Gastrocnemius medialis (tissue), 4 donors: ENCODE measurements around the gene TJP3. TPM values are rescaled to one million over a fixed set of nuclear protein-coding genes. Genes with fewer than 3 reads are reported as not detected.
A peak's percentile ranks its signal among the peaks of the same experiment; 100 is the strongest.

Experiments
- ATAC-seq, 2 donors: fragments of 150-250 bp; one replicate each; pipeline ENCODE4 v1.9.1; 2016
- DNase-seq, 2 donors: peaks; one replicate each; pipeline ENCODE4 v3.0.0-alpha.2; 2019
- H3K27ac ChIP-seq, 4 donors: fragments of 200-600 bp; sonication (generic); 1 replicate in 1 of 4; 2 replicates in 3 of 4; pipeline ENCODE4 v1.5.1; 2016 to 2018; ENCODE audit warnings: mild to moderate bottlenecking in 2 of 4, moderate library complexity in 1 of 4
- H3K27me3 ChIP-seq, 3 donors: fragments of 200-600 bp; sonication (generic) in 2 of 3; 1 replicate in 1 of 3; 2 replicates in 2 of 3; pipeline versions ENCODE4 v1.5.1 to v1.6.0; 2016 to 2019; ENCODE audit warnings: mild to moderate bottlenecking in 1 of 3, moderate library complexity in 1 of 3
- H3K36me3 ChIP-seq, 2 donors: fragments of 200-600 bp; sonication (generic) in 1 of 2; one replicate each; pipeline ENCODE4 v1.5.1; 2017 to 2018
- H3K4me1 ChIP-seq, 2 donors: fragments of 200-600 bp; sonication (generic) in 1 of 2; one replicate each; pipeline ENCODE4 v1.5.1; 2016 to 2017; ENCODE audit warnings: mild to moderate bottlenecking in 2 of 2
- H3K4me3 ChIP-seq, 4 donors: fragments of 200-600 bp; sonication (generic) in 3 of 4; 1 replicate in 1 of 4; 2 replicates in 3 of 4; pipeline ENCODE4 v1.5.1; 2016 to 2019; ENCODE audit warnings: mild to moderate bottlenecking in 2 of 4
- H3K9me3 ChIP-seq, 3 donors: fragments of 200-600 bp; sonication (generic) in 2 of 3; 1 replicate in 1 of 3; 2 replicates in 2 of 3; pipeline ENCODE4 v1.5.1; 2016 to 2019
- POLR2A ChIP-seq, 2 donors: fragments of 450-650 bp; IDR thresholded peaks; one replicate each; pipeline ENCODE4 v1.6.1; 2017; ENCODE audit warnings: antibody characterized with exemption in 2 of 2, mild to moderate bottlenecking in 2 of 2, moderate library complexity in 2 of 2
- in situ Hi-C, 4 donors: fragments of 200-750 bp; cut with MboI; loops; one replicate each; pipeline versions ENCODE4 v1.15.0 to v1.8.0; 2017; ENCODE audit warnings: low sequenced_read_pairs in 4 of 4
- intact Hi-C: fragments of 100-400 bp; cut with DNase I; formaldehyde crosslinking; loops from one replicate; pipeline ENCODE4 v1.15.1; 2023; ENCODE audit warnings: low total_unique reads
- total RNA-seq, 4 donors: library from RNA; depleted of rRNA; stranded (reverse); fragments of >200 nt; gene quantifications; one replicate each; pipeline versions ENCODE4 v1.1.0 to v1.2.3, GENCODE V29; 2016
- TF ChIP-seq, protein P1 (sequence below), 5 experiments: fragments of 450-650 bp in 3 of 5; fragments of 200-600 bp in 2 of 5; sonication (generic) in 2 of 5; IDR thresholded peaks in 4 of 5; conservative IDR thresholded peaks in 1 of 5; 1 replicate in 4 of 5; 2 replicates in 1 of 5; pipeline ENCODE4 v1.5.1; 2016 to 2019; ENCODE audit warnings: antibody characterized with exemption in 5 of 5, mild to moderate bottlenecking in 3 of 5, moderate library complexity in 3 of 5

The TJP3 gene
- total RNA-seq, 4 donors from 2014 or later: 0.67 to 3.7 (median 1.7) TPM

DNA sequence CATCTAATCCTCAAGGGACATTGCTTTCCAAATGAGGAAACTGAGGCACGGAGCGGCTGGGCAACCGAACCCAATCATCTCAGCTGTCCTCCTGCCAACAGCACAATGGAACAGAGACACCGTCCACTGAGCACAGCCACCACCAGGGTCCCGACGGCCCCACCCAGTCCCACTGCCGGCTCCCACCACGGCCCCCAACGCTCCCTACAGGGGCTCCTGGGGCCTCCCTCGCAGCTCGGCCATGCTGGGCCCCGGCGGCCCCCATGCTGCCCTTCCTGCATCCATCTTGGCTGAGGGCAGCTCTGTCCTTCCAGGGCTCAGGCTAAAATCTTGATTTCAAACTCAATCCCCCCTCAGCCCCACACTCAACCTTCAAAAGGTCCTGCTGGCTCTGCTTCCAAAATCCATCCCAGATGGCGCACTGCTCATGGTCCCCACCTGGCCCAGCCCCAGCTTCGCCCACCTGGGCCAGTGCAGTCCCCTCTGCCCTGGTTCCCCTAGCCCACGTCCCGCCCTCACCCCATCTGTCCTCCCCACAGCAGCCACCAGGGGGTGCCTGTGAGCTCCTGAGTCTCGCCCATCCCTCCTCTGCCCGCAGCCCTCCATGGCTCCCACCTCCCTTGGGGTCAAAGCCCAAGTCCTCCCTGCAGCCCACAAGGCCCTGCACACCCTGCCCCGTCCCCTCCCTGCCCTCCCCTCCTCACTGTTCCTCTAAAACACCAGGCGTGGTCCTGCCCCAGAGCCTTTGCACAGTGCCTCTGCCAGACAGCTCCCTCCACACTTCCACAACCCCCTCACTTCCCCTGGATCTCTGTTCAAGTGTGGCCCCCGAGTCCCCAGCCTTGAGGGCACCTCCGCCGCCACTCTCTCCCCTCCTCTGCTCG, 15.8 kb upstream of the TJP3 start:
- no peaks in the 10 kb centered on the region for H3K4me1 ChIP-seq
- DNase-seq (no peak), ATAC-seq (no peak)
- in situ Hi-C loops: no loop called here
- H3K4me3 ChIP-seq: no peak overlapping the region
- no peaks in the 10 kb centered on the region for H3K9me3 ChIP-seq
- peak overlapping the region in 1 of 4 donors; percentile 51 for H3K27ac ChIP-seq
- intact Hi-C loops: no loop called here
- no peaks in the 10 kb centered on the region for H3K36me3 ChIP-seq
- TF ChIP-seq POLR2A (IDR thresholded peaks at IDR 0.05): no peak
- TF ChIP-seq, protein P1, sequence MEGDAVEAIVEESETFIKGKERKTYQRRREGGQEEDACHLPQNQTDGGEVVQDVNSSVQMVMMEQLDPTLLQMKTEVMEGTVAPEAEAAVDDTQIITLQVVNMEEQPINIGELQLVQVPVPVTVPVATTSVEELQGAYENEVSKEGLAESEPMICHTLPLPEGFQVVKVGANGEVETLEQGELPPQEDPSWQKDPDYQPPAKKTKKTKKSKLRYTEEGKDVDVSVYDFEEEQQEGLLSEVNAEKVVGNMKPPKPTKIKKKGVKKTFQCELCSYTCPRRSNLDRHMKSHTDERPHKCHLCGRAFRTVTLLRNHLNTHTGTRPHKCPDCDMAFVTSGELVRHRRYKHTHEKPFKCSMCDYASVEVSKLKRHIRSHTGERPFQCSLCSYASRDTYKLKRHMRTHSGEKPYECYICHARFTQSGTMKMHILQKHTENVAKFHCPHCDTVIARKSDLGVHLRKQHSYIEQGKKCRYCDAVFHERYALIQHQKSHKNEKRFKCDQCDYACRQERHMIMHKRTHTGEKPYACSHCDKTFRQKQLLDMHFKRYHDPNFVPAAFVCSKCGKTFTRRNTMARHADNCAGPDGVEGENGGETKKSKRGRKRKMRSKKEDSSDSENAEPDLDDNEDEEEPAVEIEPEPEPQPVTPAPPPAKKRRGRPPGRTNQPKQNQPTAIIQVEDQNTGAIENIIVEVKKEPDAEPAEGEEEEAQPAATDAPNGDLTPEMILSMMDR (IDR thresholded peaks at IDR 0.05 in 4 of 5, conservative IDR thresholded peaks at IDR 0.05 in 1 of 5): peak in 3 of 5 experiments; percentile 33 to 52 (median 41)
- H3K27me3 ChIP-seq: no peaks in the 10 kb centered on the region

DNA sequence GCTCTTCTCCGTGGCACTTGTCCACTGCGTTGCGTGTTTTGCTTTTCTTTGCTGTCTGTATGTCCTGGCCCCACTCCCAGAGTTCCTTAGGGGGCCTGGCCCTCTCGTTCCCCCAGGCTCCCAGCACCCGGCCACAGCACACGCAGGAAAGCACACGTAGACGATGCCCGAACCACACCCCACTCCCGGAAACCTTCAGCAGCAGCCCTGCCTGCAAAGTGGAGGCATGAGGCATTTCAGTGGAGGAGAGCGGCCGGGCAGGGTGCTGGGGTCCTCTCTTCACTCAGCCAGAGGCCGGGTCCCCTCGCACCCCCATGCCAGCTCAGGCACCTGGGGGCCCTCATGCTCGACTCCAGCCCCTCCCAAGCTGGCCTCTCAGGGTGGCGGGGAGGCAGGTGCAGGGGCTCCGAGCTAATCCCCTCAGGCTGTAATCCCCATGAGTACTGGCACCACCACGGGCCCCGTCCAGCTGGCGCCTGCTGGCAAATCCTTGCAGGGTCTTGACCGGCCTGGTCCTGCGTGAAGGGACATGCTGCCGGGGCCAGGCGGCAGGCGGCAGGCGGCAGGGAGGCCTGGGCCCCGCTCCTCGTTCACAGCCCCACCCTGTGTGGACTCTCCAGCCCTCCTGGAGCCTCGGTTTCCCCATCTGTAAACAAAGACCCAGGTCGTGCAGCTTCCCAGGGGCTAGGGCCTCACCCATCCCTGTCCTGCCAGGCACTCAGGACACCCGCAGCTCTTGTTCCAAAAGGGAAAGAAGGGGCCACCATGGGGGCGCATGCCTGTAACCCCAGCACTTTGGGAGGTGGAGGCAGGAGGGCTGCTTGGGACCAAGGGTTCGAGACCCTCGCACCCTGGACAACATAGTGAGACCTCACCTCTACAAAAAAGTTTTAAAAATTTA, 14.9 kb upstream of the TJP3 start:
- no peak overlapping the region for H3K4me3 ChIP-seq
- no peaks in the 10 kb centered on the region for H3K27me3 ChIP-seq
- in situ Hi-C loops: no loop called here
- no peaks in the 10 kb centered on the region for H3K36me3 ChIP-seq
- intact Hi-C loops: no loop called here
- H3K4me1 ChIP-seq: peaks cover 0 to 4% of the 10 kb centered on the region in 2 donors
- H3K9me3 ChIP-seq: no peaks in the 10 kb centered on the region
- H3K27ac ChIP-seq: peak overlapping the region in 1 of 4 donors; percentile 51
- DNase-seq (no peak), ATAC-seq (no peak)
- no peak for TF ChIP-seq POLR2A (IDR thresholded peaks at IDR 0.05)
- TF ChIP-seq, protein P1 (IDR thresholded peaks at IDR 0.05 in 4 of 5, conservative IDR thresholded peaks at IDR 0.05 in 1 of 5): no peak

DNA sequence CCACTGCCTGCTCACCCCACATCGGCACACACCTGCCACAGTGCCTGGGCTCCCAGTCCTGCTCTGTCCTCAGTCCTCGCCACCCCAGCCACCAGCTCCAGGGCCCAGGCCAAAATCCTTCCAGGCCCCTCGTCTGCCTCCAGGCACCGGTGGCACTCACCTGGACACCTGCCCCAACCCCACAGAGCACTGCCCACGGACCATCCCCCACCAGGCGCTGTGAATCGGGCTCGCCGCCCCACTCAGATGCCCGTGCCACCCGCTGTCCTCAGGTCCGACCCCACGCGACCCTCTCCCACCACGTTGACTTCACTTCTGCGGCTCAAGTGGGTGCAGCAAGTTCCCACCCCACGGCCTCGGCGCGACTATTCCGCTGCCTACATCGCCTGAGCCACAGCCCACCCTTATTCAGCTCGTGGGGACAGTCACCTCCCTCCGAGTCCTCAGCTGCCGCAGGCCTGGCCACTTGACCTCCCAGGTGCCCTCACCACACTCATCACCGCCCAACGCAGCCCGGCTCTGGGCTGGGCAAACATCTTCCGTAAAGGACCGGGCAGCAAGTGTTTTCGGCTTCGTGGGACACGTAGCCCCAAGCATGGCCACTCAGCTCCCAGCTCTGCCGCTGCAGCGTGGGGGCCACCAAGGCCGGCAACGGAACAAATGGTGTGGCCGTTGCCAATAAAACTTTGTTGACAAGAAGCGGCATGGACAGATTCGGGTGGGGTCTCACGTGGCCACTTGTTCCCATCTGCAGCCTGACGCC, 13.6 kb upstream of the TJP3 start:
- in situ Hi-C loops: no loop called here
- peaks cover 0 to 17% of the 10 kb centered on the region in 2 donors for H3K4me1 ChIP-seq
- H3K27me3 ChIP-seq: no peaks in the 10 kb centered on the region
- no peak overlapping the region for H3K4me3 ChIP-seq
- ATAC-seq (no peak), DNase-seq (no peak)
- no peak for TF ChIP-seq POLR2A (IDR thresholded peaks at IDR 0.05)
- TF ChIP-seq, protein P1 (IDR thresholded peaks at IDR 0.05 in 4 of 5, conservative IDR thresholded peaks at IDR 0.05 in 1 of 5): no peak
- H3K27ac ChIP-seq: peak overlapping the region in 1 of 4 donors; percentile 45
- intact Hi-C loops: no loop called here
- no peaks in the 10 kb centered on the region for H3K36me3 ChIP-seq
- no peaks in the 10 kb centered on the region for H3K9me3 ChIP-seq

- peaks cover 0 to 19% of the 10 kb centered on the region in 2 donors for H3K4me1 ChIP-seq
- in situ Hi-C loops (no loop called here), intact Hi-C loops (no loop called here)
- no peak for ATAC-seq
- no peaks in the 10 kb centered on the region for H3K9me3 ChIP-seq
- H3K27ac ChIP-seq: no peak overlapping the region
- H3K36me3 ChIP-seq: no peaks in the 10 kb centered on the region
- TF ChIP-seq, protein P1 (IDR thresholded peaks at IDR 0.05 in 4 of 5, conservative IDR thresholded peaks at IDR 0.05 in 1 of 5): no peak
- TF ChIP-seq POLR2A (IDR thresholded peaks at IDR 0.05): no peak
- no peak overlapping the region for H3K4me3 ChIP-seq
- no peaks in the 10 kb centered on the region for H3K27me3 ChIP-seq
- DNase-seq: no peak
These were observed 13.0 kb upstream of the TJP3 start for GRCh38 chr19:3695124-3695733.
